Effector memory CD8-positive, alpha-beta T cell (primary cell): ENCODE measurements around the gene DGKG.
A peak's percentile ranks its signal among the peaks of the same experiment; 100 is the strongest.

Experiments used
- ATAC-seq: fragments of 150-1000 bp; cut with Tn5 transposase; replicated peaks from 2 replicates; pipeline ENCODE4 v1.10.0; 2021; ENCODE audit warnings: mild to moderate bottlenecking, moderate library complexity
- DNase-seq, 3 experiments: peaks; one replicate each; pipeline ENCODE4 v3.0.0; 2021
- H3K27ac Mint-ChIP-seq, 2 donors: one replicate each; pipeline ENCODE4 v1.8.0; 2022; ENCODE audit warnings: mild to moderate bottlenecking in 2 of 2, mixed read lengths in 2 of 2, moderate library complexity in 2 of 2
- H3K27me3 Mint-ChIP-seq, 2 donors: one replicate each; pipeline ENCODE4 v1.8.0; 2022; ENCODE audit warnings: mixed read lengths in 2 of 2
- H3K36me3 Mint-ChIP-seq: one replicate; pipeline ENCODE4 v1.8.0; 2022; ENCODE audit warnings: mild to moderate bottlenecking, moderate library complexity, mixed read lengths; ENCODE audit not compliant: insufficient read depth
- H3K4me1 Mint-ChIP-seq, 2 donors: one replicate each; pipeline ENCODE4 v1.8.0; 2022; ENCODE audit warnings: low read depth in 2 of 2, mixed read lengths in 2 of 2
- H3K4me3 Mint-ChIP-seq, 2 donors: one replicate each; pipeline ENCODE4 v1.8.0; 2022; ENCODE audit warnings: mild to moderate bottlenecking in 2 of 2, mixed read lengths in 2 of 2, moderate library complexity in 2 of 2
- H3K9me3 Mint-ChIP-seq, 2 donors: one replicate each; pipeline ENCODE4 v1.8.0; 2022; ENCODE audit warnings: mixed read lengths in 2 of 2

DGKG gene

DNA sequence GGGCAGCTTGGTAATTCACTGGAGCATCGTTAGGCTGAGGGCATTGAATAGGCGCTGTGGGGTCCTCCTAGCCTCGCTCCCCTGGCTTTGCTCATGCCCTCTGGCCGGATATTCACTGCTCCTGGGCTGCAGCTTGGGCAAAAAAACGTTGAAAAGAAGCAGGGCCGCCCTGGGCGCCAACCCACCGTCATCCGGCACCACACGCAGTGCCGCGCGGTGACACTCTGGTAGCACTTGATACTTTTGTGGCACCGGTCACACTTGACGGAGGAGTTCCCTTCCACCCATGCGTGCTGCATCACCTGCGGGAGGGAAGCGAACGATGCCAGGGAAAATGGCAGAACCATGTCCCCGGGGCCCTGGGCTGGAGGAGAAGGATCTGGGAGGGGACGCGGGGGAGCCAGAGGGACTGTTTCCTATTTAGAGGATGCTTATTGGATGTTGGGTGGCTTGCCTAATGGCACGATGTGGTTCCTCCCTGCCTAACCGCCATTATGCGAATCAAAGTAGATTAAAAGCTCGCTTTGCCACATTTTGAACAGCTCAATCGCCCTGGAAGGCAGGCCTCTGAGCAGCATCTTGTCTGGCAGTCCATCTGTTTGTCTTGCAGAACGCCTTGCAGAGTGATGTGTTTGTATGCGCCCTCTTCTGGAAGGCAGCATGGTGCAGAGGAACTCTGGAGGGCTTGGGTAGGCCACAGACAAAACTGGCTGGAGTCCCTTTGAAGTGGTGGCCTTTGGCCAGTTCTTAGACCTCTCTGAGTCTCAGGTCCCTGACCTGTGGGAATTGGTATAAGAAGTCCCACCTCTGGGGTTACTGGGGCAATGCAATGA is 93.2 kb downstream of the DGKG start:
- Mint-ChIP-seq H3K36me3 (no peaks in the 10 kb centered on the region), H3K4me3 (no peak overlapping the region), H3K9me3 (no peaks in the 10 kb centered on the region), H3K4me1 (no peaks in the 10 kb centered on the region), H3K27me3 (peaks cover 19 to 28% of the 10 kb centered on the region in 2 donors), H3K27ac (no peak overlapping the region)
- DNase-seq: no peak
- no peak for ATAC-seq

- Mint-ChIP-seq H3K36me3 (no peaks in the 10 kb centered on the region), H3K9me3 (no peaks in the 10 kb centered on the region)
- ATAC-seq: no peak
Observed at GRCh38 chr3:186267758-186268157, 94.3 kb downstream of the DGKG start.

DNA sequence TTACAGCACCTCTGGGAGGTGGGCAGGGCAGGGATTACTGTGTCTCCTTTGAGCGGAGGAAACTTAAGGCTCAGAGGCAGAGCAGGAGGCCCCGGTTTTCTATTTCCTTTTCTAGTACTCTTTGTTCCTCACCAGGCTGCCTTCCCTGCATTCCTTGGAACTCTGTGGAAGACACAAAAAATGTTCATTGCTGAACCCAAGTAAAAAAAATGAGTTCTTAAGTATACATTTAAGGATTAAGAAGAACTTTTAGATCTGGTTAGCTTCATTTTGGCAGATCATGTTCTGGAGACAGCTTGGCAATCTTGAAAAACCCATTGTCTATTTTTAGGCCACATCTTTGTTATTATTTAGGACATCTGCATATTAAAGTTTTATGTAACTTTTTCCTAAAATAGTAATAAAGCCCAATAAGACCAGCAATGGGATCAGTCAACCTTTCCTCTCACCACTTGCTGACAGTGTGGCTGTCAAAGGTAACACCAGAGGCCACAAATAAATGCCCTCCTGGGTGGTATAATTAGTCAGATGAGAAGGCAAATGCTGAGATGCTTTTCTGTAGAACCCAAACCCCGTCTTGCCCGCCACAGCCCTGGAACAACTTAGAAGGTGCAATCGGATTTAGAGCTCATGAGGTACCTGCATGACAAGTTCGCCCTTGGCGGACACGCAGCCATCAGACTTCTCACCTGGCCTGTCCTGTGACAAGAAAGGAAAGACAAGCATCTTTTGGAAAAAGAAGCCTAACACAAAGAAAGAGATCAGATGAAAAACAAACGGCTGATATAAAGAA is 97.2 kb downstream of the DGKG start:
- Mint-ChIP-seq H3K36me3 (no peaks in the 10 kb centered on the region), H3K4me1 (peaks cover 2 to 4% of the 10 kb centered on the region in 2 donors), H3K27ac (no peak overlapping the region), H3K4me3 (no peak overlapping the region), H3K27me3 (peaks cover 19 to 40% of the 10 kb centered on the region in 2 donors), H3K9me3 (no peaks in the 10 kb centered on the region)
- ATAC-seq: no peak
- DNase-seq: no peak

More at GRCh38 chr3:186267758-186268157, 94.3 kb downstream of the DGKG start:
- Mint-ChIP-seq H3K27me3 (peaks cover 19 to 31% of the 10 kb centered on the region in 2 donors), H3K4me1 (no peaks in the 10 kb centered on the region), H3K4me3 (no peak overlapping the region), H3K27ac (no peak overlapping the region)
- no peak for DNase-seq

- H3K9me3 Mint-ChIP-seq: no peaks in the 10 kb centered on the region
- no peak overlapping the region for H3K27ac Mint-ChIP-seq
- no peak overlapping the region for H3K4me3 Mint-ChIP-seq
- H3K4me1 Mint-ChIP-seq: peaks cover 5 to 9% of the 10 kb centered on the region in 2 donors
- DNase-seq: no peak
- no peak for ATAC-seq
- H3K36me3 Mint-ChIP-seq: peaks cover 6% of the 10 kb centered on the region
- peaks cover 1 to 17% of the 10 kb centered on the region in 2 donors for H3K27me3 Mint-ChIP-seq
Observed at GRCh38 chr3:186261638-186262037, 100.4 kb downstream of the DGKG start.

DNA sequence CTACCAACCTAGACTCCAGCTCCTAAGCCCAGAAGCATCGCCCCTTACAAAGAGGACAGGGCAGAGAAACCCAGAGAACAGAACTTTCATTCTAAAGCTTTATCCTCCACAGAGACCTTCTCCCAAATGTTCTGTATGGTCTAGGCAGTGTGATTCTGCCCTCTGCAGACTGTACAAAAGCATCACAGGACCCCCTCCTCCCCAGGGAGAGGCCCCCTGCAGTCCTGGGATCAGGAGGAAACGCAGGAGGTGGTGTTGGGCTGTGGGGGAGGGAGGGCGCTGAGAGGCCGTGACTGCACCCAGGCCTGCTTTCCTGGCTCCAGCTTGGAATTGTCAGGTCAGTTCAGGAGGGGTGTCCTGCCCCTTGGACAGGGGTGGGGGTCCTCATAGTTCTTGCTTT is 101.3 kb downstream of the DGKG start:
- Mint-ChIP-seq H3K4me3 (no peak overlapping the region), H3K27me3 (peaks cover 0 to 13% of the 10 kb centered on the region in 2 donors), H3K9me3 (no peaks in the 10 kb centered on the region), H3K36me3 (peaks cover 6% of the 10 kb centered on the region), H3K27ac (no peak overlapping the region), H3K4me1 (peaks cover 5 to 9% of the 10 kb centered on the region in 2 donors)
- DNase-seq: no peak
- ATAC-seq: no peak

GRCh38 chr3:186259612-186260383 is 102.2 kb downstream of the DGKG start:
- peak; percentile 46 to 62 (median 50) for DNase-seq
- H3K9me3 Mint-ChIP-seq: no peaks in the 10 kb centered on the region
- peaks cover 0 to 13% of the 10 kb centered on the region in 2 donors for H3K27me3 Mint-ChIP-seq
- peaks cover 7 to 11% of the 10 kb centered on the region in 2 donors for H3K4me1 Mint-ChIP-seq
- H3K4me3 Mint-ChIP-seq: peak overlapping the region; percentile 35 to 64
- H3K36me3 Mint-ChIP-seq: peaks cover 6% of the 10 kb centered on the region
- peak; percentile 98 for ATAC-seq
- H3K27ac Mint-ChIP-seq: peak overlapping the region in 1 of 2 donors; percentile 42

- ATAC-seq (no peak), DNase-seq (no peak)
- peaks cover 6% of the 10 kb centered on the region for H3K36me3 Mint-ChIP-seq
- H3K27ac Mint-ChIP-seq: no peak overlapping the region
- H3K4me3 Mint-ChIP-seq: no peak overlapping the region
- H3K27me3 Mint-ChIP-seq: peaks cover 0 to 19% of the 10 kb centered on the region in 2 donors
- peaks cover 13 to 15% of the 10 kb centered on the region in 2 donors for H3K4me1 Mint-ChIP-seq
- H3K9me3 Mint-ChIP-seq: no peaks in the 10 kb centered on the region
Observed at GRCh38 chr3:186258968-186259367, 103.1 kb downstream of the DGKG start.

GRCh38 chr3:186257866-186258265 is 104.2 kb downstream of the DGKG start:
- Mint-ChIP-seq H3K4me3 (no peak overlapping the region), H3K27ac (no peak overlapping the region), H3K27me3 (peaks cover 0 to 19% of the 10 kb centered on the region in 2 donors), H3K4me1 (peaks cover 13 to 15% of the 10 kb centered on the region in 2 donors), H3K36me3 (peaks cover 6% of the 10 kb centered on the region), H3K9me3 (no peaks in the 10 kb centered on the region)
- no peak for ATAC-seq
- DNase-seq: no peak

DNA sequence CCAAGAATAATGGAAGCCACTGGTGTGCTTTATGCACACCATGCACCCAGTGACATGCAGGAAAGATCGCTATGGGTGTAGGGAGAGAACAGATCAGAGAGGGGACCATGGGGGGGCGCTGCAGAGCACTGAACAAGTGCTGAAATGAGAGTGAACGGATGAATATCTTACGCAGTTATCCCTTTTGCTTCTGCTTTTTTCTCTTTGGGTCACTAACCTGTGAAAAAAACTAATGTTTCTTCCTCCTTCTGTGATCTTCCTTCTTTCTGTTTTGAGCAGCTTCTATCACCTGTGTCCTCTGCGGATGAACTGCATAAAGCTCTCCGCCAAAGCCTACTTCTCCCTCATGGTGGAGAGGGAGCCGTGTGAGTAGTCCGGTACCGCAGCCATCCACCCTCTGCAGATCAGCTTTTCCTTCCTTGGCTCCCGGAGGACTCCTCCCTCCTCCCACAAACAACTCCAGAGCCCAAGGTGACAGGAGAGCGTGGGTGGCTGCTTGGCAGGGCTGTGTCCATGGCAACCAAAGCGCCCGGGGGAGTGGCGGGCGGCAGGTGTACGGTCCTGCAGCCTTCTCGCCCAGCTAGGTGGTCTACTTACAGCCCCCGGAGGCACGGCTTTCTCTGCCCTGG is 106.2 kb downstream of the DGKG start:
- no peak overlapping the region for H3K27ac Mint-ChIP-seq
- H3K36me3 Mint-ChIP-seq: peaks cover 6% of the 10 kb centered on the region
- no peak overlapping the region for H3K4me3 Mint-ChIP-seq
- H3K27me3 Mint-ChIP-seq: peaks cover 6 to 19% of the 10 kb centered on the region in 2 donors
- H3K4me1 Mint-ChIP-seq: peaks cover 13 to 15% of the 10 kb centered on the region in 2 donors
- ATAC-seq (peak; percentile 14), DNase-seq (no peak)
- H3K9me3 Mint-ChIP-seq: no peaks in the 10 kb centered on the region

GRCh38 chr3:186254676-186255650 is 107.1 kb downstream of the DGKG start:
- DNase-seq (no peak), ATAC-seq (no peak)
- Mint-ChIP-seq H3K27ac (no peak overlapping the region), H3K4me1 (peaks cover 13% of the 10 kb centered on the region in 2 donors), H3K27me3 (peaks cover 11 to 28% of the 10 kb centered on the region in 2 donors), H3K9me3 (no peaks in the 10 kb centered on the region), H3K4me3 (no peak overlapping the region), H3K36me3 (peaks cover 6% of the 10 kb centered on the region)

GRCh38 chr3:186251948-186252619 is 110.0 kb downstream of the DGKG start:
- Mint-ChIP-seq H3K4me3 (no peak overlapping the region), H3K27me3 (peaks cover 32 to 57% of the 10 kb centered on the region in 2 donors), H3K27ac (no peak overlapping the region), H3K36me3 (no peaks in the 10 kb centered on the region), H3K9me3 (no peaks in the 10 kb centered on the region), H3K4me1 (peaks cover 6 to 8% of the 10 kb centered on the region in 2 donors)
- no peak for ATAC-seq
- DNase-seq: no peak
